GM19193 (cell line): ENCODE data around the gene PDE6G.

ENCODE experiments used
- POLR2A ChIP-seq: IDR thresholded peaks from 4 replicates; pipeline ENCODE4 v1.6.1; 2011; ENCODE audit not compliant: insufficient read depth, insufficient read length; ENCODE audit errors: extremely low read depth

PDE6G gene

GRCh38 chr17:81652906-81653771, 3.2 kb downstream of the PDE6G start:
- no peak for TF ChIP-seq POLR2A

GRCh38 chr17:81651692-81652091, 4.7 kb downstream of the PDE6G start:
- no peak for TF ChIP-seq POLR2A

- TF ChIP-seq POLR2A = no peak
Observed at GRCh38 chr17:81650951-81651350, 5.4 kb downstream of the PDE6G start.

GRCh38 chr17:81648707-81649085, 7.6 kb downstream of the PDE6G start:
- TF ChIP-seq POLR2A = no peak

GRCh38 chr17:81648013-81648706, 8.2 kb downstream of the PDE6G start:
- no peak for TF ChIP-seq POLR2A

- TF ChIP-seq POLR2A = no peak
Observed at GRCh38 chr17:81647640-81648012, 8.7 kb downstream of the PDE6G start.

GRCh38 chr17:81646869-81647600, 9.3 kb downstream of the PDE6G start:
- TF ChIP-seq POLR2A = no peak

- no peak for TF ChIP-seq POLR2A
Observed at GRCh38 chr17:81644976-81645952, 11.1 kb downstream of the PDE6G start.

GRCh38 chr17:81644496-81644895, 11.8 kb downstream of the PDE6G start:
- no peak for TF ChIP-seq POLR2A

GRCh38 chr17:81641825-81642489, 14.4 kb downstream of the PDE6G start:
- TF ChIP-seq POLR2A = no peak

GRCh38 chr17:81640011-81640410, 16.3 kb downstream of the PDE6G start:
- no peak for TF ChIP-seq POLR2A

- TF ChIP-seq POLR2A = no peak
Observed at GRCh38 chr17:81638683-81639082, 17.7 kb downstream of the PDE6G start.

GRCh38 chr17:81636505-81637288, 19.6 kb downstream of the PDE6G start, which contains the start of the genes NPLOC4 and TSPAN10:
NPLOC4 (minus strand) TSS chr17:81637112; CDS start chr17:81636930, 182 bp downstream.
TSPAN10 (plus strand) TSS chr17:81637196; CDS start chr17:81642413, 5,217 bp downstream.
- TF ChIP-seq POLR2A = peak; percentile 86
